GM20000 (cell line): ENCODE results near the gene ANO6.

Experiments used
- DNase-seq: peaks from one replicate; pipeline ENCODE4 v3.0.0; 2012; ENCODE audit warnings: low spot score
- TF ChIP-seq, protein P1 (sequence below): IDR thresholded peaks from 2 replicates; pipeline ENCODE4 v1.5.1; 2012; ENCODE audit warnings: mild to moderate bottlenecking, control low read depth; ENCODE audit errors: extremely low read depth, missing control alignments

ANO6 gene

DNA sequence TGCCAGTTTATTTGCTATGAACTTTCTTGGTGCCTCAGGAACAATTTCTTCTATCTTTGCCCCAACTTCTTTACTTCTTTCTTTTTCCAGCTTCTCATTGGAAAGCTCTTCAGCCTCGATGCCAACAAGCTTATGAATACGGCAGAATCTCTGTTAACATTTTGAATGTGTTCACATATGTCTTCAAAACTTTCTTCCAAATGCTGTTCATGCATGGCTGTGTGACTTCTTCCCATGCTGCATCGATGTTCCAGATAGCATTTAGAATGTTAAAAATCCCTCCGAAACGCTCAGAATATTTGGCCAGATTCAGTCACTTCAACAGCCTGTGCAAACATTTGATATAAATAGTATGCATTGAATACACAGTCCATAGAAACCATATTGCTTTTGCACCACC is 265.9 kb downstream of the ANO6 start:
- DNase-seq, result no peak
- TF ChIP-seq, protein P1, sequence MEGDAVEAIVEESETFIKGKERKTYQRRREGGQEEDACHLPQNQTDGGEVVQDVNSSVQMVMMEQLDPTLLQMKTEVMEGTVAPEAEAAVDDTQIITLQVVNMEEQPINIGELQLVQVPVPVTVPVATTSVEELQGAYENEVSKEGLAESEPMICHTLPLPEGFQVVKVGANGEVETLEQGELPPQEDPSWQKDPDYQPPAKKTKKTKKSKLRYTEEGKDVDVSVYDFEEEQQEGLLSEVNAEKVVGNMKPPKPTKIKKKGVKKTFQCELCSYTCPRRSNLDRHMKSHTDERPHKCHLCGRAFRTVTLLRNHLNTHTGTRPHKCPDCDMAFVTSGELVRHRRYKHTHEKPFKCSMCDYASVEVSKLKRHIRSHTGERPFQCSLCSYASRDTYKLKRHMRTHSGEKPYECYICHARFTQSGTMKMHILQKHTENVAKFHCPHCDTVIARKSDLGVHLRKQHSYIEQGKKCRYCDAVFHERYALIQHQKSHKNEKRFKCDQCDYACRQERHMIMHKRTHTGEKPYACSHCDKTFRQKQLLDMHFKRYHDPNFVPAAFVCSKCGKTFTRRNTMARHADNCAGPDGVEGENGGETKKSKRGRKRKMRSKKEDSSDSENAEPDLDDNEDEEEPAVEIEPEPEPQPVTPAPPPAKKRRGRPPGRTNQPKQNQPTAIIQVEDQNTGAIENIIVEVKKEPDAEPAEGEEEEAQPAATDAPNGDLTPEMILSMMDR, result no peak

DNA sequence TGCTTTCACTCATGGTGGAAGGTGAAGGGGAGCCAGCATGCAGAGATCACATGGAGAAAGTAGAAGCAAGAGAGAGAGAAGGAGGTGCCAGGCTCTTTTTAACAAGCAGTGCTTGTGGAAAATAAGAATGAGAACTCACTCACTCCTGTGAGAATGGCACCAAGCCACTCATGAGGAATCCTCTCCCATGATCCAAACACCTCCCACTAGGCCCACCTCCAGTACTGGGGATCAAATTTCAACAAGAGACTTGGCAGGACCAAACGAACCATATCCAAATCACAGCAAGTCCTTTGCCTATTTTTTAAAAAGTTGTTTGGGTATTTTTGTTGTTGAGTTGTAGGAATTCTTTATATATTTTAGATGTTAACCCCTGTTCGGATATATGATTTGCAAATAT is 267.7 kb downstream of the ANO6 start:
- TF ChIP-seq, protein P1, result no peak
- no peak for DNase-seq
